ENCODE data around the gene CRISPLD2.

GRCh38 chr16:84924331-84925091 is 104.7 kb downstream of the CRISPLD2 start:
- no peak for TF ChIP-seq CTCF (IDR thresholded peaks at IDR 0.05; ENCODE audit: low read depth, low read length)
- no peak for TF ChIP-seq EZH2phosphoT487 (IDR thresholded peaks at IDR 0.05; ENCODE audit: low read depth)

All from OCI-LY3 (cell line).